Erythroblast (primary cell): ENCODE data around the gene AAR2.

ENCODE experiments used
- DNase-seq, 2 experiments: peaks; one replicate each; lab custom pipeline; 2025; lab: John Stamatoyannopoulos, UW
- GATA1 ChIP-seq: IDR thresholded peaks from 2 replicates; pipeline ENCODE4 v1.6.1; 2011; ENCODE audit warnings: low read depth, mild to moderate bottlenecking, control low read depth, low read length, moderate library complexity
- POLR2A ChIP-seq: IDR thresholded peaks from 2 replicates; pipeline ENCODE4 v1.6.1; 2011; ENCODE audit warnings: mild to moderate bottlenecking, low read length

The AAR2 gene

DNA sequence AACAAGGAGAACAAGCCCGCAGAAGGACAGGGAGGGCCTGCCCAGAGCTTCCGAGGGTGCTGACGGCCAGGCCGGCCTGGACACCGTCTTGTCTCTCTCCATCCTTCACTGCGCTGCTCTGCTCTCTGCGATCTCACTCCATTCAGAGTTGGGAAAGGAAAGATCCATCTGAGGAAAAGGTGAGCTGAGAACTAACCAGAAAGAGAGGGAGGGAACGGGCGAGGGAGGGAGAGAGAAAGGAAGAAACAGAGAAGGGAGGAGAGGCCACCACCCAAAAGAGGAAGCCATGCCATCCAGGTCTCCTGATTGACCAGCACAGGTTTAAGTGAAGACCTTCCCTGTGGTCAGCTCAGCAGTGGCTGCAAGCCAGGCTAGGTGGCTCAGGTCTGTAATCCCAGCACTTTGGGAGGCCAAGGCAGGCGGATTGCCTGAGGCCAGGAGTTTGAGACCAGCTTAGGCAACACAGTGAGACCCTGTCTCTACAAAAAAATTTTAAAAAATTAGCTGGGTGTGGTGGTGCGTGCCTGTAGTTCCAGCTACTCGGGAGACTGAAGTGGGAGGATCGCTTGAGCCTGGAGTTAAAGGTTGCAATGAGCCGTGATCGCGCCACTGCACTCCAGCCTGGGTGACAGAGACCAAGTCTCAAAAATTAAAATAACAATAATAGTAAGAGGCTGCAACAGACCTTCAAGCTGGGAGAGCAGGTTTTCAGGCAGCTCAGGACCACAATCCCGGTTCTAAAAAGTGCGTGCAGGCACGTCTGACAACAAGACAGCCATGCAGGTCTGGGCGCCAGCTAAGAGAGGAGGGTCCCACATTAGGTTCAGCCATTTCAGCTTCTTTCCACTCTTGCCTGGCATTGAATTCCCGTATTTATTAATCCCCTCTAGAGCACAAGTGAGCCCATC lies 35.6 kb downstream of the AAR2 start:
- DNase-seq, result no peak
- TF ChIP-seq GATA1, result no peak
- TF ChIP-seq POLR2A, result no peak

DNA sequence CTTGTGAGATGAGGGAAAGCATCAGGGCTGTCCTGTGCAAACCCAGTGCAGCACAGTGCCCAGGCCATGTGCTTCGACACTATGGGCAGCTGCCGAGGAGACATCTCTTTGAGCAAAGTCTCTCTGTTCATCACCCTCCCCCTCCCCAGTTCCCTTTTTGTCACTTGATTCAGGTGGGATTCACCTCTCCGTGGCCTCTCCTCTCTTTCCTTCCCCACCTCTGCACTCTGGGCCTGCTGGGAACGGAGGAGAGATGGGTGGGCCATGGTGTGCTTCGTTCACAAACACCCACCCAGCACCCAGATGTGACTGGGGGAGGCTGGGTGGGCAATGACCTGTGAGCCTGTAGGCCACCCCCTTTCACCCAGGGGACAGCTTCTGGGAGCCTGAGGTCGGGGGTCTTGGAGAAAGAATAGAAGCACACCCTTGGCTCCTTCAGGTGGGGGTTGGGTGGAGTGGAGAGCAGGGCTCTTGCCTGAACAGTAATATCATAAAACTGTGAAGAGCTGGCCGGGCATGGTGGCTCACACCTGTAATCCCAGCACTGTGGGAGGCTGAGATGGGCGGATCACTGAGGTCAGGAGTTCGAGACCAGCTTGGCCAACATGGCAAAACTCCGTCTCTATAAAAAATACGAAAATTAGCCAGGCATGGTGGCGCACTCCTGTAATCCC lies 36.4 kb downstream of the AAR2 start:
- TF ChIP-seq GATA1 (no peak), POLR2A (no peak)

DNA sequence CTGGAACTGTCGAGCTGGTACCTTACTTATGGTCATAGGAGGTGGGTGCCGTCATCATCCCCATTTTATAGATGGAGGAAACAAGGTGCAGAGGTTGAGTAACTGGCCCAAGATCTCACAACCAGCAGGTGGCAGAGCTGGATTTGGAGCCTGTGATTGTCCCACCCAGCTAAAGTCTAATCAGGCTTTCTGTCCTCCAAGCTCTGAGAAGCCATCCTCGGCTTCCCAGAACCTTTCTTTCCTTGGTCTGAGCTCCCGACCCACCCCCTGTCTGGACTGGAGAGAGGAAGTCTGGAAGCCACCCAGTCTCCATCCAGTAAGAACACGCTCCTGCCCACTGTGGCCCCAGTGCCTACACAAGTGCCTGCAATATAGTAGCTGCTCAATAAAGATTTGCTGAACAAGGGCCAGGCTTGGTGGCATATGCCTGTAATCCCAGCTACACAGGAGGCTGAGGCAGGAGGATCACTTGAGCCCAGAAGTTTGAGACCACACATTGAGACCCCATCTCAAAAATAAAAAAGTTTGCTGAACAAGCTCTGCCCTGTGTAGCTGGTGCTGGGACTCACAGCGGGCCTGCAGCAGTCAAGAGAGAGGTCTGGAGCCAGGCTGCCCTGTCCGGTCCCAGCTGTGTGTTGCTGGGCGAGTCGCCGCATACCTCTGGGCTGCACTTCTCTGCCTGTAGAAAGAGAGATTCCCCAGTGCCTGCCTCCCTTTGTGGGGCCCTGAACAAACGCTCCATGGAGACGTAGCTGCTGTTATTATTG lies 37.3 kb downstream of the AAR2 start:
- TF ChIP-seq POLR2A (no peak), GATA1 (no peak)
- DNase-seq, result peak; percentile 8 to 13

More for the DNA sequence above, 36.4 kb downstream of the AAR2 start:
- DNase-seq, result no peak

DNA sequence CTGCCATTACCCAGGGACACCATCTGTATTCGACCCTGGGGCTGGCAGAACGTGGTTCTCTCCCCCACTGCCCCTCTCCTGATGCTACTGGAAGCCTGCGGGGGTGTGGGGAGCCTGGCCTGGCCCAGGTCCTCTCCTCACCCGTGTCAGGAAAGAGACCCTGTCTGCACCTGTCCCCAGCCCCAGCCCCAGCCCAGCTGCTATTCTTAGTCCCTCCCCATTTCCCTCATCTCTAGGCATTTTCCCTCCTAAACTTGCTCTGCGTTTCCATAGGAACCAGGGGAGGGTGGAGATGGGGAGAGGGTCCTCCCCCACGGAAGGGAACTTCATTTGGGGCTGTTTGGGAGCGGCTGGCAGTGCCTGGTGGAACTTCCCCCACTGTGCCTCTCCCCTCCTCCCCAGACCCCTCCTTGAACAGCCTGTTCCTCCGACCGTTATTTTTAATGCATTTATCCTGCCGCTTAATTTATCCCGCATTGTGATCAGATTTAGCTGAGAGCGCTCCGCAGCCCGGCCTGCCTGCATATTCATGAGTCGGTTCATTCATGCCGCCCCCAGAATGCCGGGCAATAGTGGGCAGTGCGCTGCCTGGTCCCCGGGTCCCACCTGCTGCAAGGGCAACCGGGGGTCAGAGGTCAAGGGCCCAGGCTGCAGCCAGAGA lies 38.0 kb downstream of the AAR2 start:
- TF ChIP-seq POLR2A, result no peak
- TF ChIP-seq GATA1, result no peak
- DNase-seq, result no peak

DNA sequence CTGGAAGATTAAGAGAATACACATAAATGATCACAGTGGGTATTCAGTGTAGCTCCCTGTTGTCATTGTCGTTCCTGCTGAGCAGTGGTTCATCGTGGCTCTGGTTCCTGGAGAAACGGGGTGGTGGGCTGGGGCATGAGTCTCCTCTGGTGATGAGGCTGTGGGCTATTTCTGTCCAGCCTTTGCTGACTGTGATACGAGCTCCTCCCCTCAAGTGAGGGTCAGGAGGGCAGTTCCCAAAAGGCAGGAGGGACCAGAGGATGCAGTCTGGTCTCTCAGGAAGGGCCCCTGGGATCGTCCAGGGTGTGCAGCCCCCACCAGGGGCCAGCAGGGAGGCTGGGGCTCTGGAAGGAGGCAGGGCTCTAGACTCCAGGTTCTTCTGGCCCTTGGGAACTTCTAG lies 38.7 kb downstream of the AAR2 start:
- no peak for DNase-seq
- TF ChIP-seq POLR2A (no peak), GATA1 (no peak)

GRCh38 chr20:36275441-36276189 lies 39.3 kb downstream of the AAR2 start:
- no peak for DNase-seq
- TF ChIP-seq POLR2A (no peak), GATA1 (no peak)

- TF ChIP-seq POLR2A, result no peak
- TF ChIP-seq GATA1, result no peak
- DNase-seq, result no peak
These were observed 41.3 kb downstream of the AAR2 start for GRCh38 chr20:36277546-36277945.

DNA sequence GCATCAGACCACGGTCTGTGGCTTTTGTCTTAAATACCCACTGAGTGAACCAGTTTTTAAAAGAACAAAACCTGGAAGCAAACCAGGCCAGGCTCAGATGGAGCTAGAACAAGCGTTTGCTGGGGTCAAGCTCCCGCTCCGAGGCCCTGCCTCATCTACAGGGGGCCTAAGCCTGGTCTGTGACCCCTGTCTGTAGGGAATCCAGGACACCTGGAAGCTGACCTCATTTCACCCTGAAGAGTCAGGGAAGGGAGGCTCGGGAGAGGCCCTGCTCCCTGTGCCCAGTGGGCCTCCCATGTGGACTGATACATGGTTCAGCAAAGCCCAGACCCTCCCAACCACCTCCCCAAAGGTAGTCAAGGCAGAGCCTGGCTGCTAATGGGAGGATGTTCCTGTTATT lies 43.1 kb downstream of the AAR2 start:
- no peak for DNase-seq

GRCh38 chr20:36279776-36280175 lies 43.5 kb downstream of the AAR2 start:
- TF ChIP-seq POLR2A (no peak), GATA1 (no peak)

More for the DNA sequence above, 43.1 kb downstream of the AAR2 start:
- no peak for TF ChIP-seq POLR2A
- TF ChIP-seq GATA1, result no peak

GRCh38 chr20:36281785-36282380 lies 45.6 kb downstream of the AAR2 start:
- DNase-seq, result no peak
- TF ChIP-seq POLR2A, result no peak
- TF ChIP-seq GATA1, result no peak

More at GRCh38 chr20:36279776-36280175, 43.5 kb downstream of the AAR2 start:
- DNase-seq, result no peak

DNA sequence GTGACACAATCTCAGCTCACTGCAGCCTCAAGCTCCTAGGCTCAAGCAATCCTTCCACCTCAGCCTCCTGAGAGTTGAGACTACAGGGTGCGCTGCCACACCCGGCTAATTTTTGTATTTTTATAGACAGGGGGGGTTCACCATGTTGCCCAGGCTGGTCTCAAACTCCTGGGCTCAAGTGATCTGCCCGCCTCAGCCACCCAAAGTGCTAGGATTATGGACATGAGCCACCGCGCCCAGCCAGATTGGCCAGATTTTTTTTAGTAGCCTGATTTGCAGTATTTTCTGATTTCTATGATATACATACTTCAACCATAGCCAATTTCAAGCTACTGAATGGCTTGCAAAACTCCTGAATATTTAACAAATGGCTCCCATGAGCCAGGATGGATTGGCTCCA lies 48.5 kb downstream of the AAR2 start:
- no peak for TF ChIP-seq GATA1
- no peak for TF ChIP-seq POLR2A
- no peak for DNase-seq

- no peak for DNase-seq
These were observed 49.6 kb downstream of the AAR2 start for GRCh38 chr20:36285746-36286447.

More at GRCh38 chr20:36285746-36286447, 49.6 kb downstream of the AAR2 start:
- no peak for TF ChIP-seq GATA1
- TF ChIP-seq POLR2A, result no peak
